ENCODE measurements around the gene MRTFB. TPM values are rescaled to one million over a fixed set of nuclear protein-coding genes. Genes with fewer than 3 reads are reported as not detected.

Gene MRTFB
- total RNA-seq, 4 donors from 2014 or later = 17.1 to 77.8 (median 21.9) TPM

DNA sequence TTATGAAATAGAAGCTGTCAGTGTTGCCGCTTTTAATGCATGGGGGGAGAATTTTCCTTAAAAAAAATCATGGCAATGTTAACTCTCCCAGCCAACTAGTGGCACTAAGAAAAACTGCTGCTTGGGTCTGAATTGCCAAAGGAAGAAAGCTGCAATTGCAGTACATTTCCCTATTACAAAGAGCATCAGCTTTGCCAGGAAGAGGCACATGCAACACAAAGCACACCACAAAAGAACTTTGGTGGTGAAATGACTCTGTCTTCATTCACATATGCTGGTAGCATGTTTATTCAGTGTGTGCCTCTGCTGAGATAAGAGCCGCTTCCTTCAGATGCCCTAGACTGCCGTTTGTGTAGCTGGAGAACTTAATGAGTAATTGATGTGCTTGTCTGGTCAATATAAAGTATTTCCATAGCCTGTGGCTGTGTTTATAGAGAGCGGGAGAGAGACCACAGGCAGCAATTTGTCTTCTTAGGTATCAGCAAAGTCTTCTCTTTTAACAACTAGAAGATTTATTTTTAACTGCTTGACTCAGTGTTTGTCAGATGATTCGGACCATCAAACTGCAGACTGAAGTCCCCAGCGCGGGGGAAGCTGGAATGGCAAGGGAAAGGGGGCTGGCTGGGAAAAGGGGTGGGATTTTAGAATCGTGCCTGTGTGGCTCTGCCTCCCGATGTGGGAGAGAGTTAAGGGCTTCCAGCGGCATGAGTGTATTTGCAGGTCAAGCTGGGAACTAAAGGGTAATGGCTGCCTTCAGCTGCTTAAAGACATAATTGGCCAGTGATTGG, 115.1 kb downstream of the MRTFB start:
- H3K9me3 ChIP-seq = no peaks in the 10 kb centered on the region
- WGBS, 2 donors = 21 to 38% methylated on average over 9 to 10 of the region's 10 CpGs
- H3K36me3 ChIP-seq = no peaks in the 10 kb centered on the region
- TF ChIP-seq POLR2A (IDR thresholded peaks at IDR 0.05) = no peak
- TF ChIP-seq, protein P1, sequence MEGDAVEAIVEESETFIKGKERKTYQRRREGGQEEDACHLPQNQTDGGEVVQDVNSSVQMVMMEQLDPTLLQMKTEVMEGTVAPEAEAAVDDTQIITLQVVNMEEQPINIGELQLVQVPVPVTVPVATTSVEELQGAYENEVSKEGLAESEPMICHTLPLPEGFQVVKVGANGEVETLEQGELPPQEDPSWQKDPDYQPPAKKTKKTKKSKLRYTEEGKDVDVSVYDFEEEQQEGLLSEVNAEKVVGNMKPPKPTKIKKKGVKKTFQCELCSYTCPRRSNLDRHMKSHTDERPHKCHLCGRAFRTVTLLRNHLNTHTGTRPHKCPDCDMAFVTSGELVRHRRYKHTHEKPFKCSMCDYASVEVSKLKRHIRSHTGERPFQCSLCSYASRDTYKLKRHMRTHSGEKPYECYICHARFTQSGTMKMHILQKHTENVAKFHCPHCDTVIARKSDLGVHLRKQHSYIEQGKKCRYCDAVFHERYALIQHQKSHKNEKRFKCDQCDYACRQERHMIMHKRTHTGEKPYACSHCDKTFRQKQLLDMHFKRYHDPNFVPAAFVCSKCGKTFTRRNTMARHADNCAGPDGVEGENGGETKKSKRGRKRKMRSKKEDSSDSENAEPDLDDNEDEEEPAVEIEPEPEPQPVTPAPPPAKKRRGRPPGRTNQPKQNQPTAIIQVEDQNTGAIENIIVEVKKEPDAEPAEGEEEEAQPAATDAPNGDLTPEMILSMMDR (IDR thresholded peaks at IDR 0.05) = peak in 5 of 6 experiments; percentile 6 to 62 (median 51)
- H3K4me1 ChIP-seq = peaks cover 0 to 36% (median 15%) of the 10 kb centered on the region in 3 donors
- peak overlapping the region; percentile 13 to 63 (median 42) for H3K4me3 ChIP-seq
- no peaks in the 10 kb centered on the region for H3K27me3 ChIP-seq
- DNase-seq = no peak
- intact Hi-C loops (cut with DNase I) = no loop called here
- peak overlapping the region; percentile 48 to 84 (median 81) for H3K27ac ChIP-seq

DNA sequence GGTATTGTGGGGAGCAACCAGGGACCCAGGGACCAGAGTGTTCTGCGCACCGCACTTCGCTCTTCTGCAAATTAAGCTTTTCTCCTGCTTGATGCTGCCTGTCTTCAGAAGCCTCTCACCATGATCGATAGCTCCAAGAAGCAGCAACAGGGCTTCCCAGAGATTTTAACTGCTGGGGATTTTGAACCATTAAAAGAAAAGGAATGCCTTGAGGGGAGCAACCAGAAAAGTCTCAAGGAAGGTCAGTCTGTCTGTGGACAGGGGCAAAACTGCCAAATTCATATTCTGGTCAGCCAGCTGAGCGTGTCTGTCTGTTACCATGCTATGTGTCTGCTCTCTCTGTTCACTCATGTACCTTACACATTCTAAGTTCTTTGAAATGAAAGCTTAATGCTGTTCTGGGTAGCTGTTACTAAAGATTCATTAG, 115.7 kb downstream of the MRTFB start:
- H3K27me3 ChIP-seq = no peaks in the 10 kb centered on the region
- TF ChIP-seq POLR2A (IDR thresholded peaks at IDR 0.05) = no peak
- TF ChIP-seq, protein P1 (IDR thresholded peaks at IDR 0.05) = no peak
- H3K36me3 ChIP-seq = no peaks in the 10 kb centered on the region
- WGBS, 2 donors = 60 to 81% methylated on average over 4 to 5 of the region's 5 CpGs
- H3K4me1 ChIP-seq = peaks cover 0 to 30% (median 10%) of the 10 kb centered on the region in 3 donors
- H3K4me3 ChIP-seq = peak overlapping the region; percentile 13 to 63 (median 42)
- H3K9me3 ChIP-seq = no peaks in the 10 kb centered on the region
- H3K27ac ChIP-seq = peak overlapping the region; percentile 48 to 84 (median 81)
- intact Hi-C loops (cut with DNase I) = no loop called here
- no peak for DNase-seq

DNA sequence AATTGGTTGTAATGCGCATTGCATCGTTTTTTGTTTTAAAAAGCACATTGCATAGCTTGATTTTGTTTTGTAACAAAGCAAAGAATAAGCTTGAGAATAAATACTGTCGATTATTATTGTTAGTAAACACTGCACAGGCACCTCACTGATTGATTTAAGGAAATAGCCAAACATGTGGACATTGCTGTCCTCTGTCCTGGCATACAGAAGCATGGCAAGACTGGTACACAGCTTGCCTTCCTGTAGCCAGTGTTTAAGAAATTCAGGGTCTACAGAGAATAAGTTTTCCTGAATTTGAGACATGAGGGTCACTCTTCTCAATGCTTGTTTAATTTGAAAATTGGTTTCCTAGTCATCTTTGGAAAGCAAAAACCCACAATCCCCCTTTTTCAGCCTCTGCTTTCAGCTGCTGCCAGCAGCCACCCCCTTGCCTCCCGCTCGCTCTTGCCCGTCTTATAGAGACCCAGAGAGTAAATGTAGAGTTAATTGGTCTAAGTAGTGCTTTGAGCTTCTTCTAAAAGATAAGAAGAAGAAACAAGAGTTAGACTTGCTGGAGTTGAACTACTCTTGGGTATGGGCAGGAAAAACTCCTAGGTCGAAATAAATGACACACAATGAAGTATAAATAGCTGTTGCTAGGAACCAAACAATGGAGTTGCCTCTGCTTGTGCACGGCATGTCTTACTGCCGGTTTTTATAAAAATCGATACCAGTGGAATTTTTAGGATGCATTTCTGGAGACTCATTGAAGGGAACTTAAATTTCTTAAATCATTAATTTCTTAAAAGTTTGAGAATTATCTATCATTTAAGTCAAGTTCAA, 116.6 kb downstream of the MRTFB start:
- Histone ChIP-seq H3K27ac (peak overlapping the region; percentile 27 to 83 (median 74)), H3K4me1 (peaks cover 0 to 25% (median 9%) of the 10 kb centered on the region in 3 donors), H3K9me3 (no peaks in the 10 kb centered on the region), H3K4me3 (peak overlapping the region; percentile 13 to 63 (median 42)), H3K36me3 (no peaks in the 10 kb centered on the region), H3K27me3 (no peaks in the 10 kb centered on the region)
- TF ChIP-seq, protein P1 (IDR thresholded peaks at IDR 0.05) = no peak
- intact Hi-C loops (cut with DNase I) = no loop called here
- no peak for DNase-seq
- WGBS, 2 donors = 52 to 56% methylated on average over 10 of the region's 10 CpGs

- peaks cover 0 to 24% (median 0%) of the 10 kb centered on the region in 3 donors for H3K4me1 ChIP-seq
- intact Hi-C loops (cut with DNase I) = loop anchor here (10.0 kb wide), 1 partner anchor 61 kb away; no protein-coding TSS in a partner anchor
- H3K4me3 ChIP-seq = peak overlapping the region in 2 of 4 donors; percentile 2 to 42
- H3K36me3 ChIP-seq = no peaks in the 10 kb centered on the region
- H3K27me3 ChIP-seq = no peaks in the 10 kb centered on the region
- 72 to 79% methylated on average over 6 of the region's 6 CpGs for WGBS, 2 donors
- H3K9me3 ChIP-seq = no peaks in the 10 kb centered on the region
- DNase-seq = no peak
- TF ChIP-seq, protein P1 (IDR thresholded peaks at IDR 0.05) = no peak
- peak overlapping the region in 2 of 4 donors; percentile 16 to 29 for H3K27ac ChIP-seq
Observed at GRCh38 chr16:14193316-14193871, 122.3 kb downstream of the MRTFB start.
